Calu3 (cell line): ENCODE results near the gene OSBP2. TPM values are rescaled to one million over a fixed set of nuclear protein-coding genes. Genes with fewer than 3 reads are reported as not detected.

Experiments used
- BruUV-seq: library from RNA; stranded (reverse); fragments of 400-500 nt; replicated peaks from 2 replicates; lab custom pipeline; 2021; lab: Mats Ljungman, UMichigan
- CTCF ChIA-PET: fragments of 300-600 bp; sonication (Branson Sonifier 250); formaldehyde crosslinking; loops from one replicate; lab custom pipeline; 2022; ENCODE audit warnings: antibody characterized with exemption; lab: Charles Lee
- DNase-seq: peaks from one replicate; pipeline ENCODE4 v3.0.0; 2022
- H3K27ac Mint-ChIP-seq: one replicate; pipeline ENCODE4 v1.8.0; 2022; ENCODE audit warnings: mixed read lengths; ENCODE audit not compliant: unreplicated experiment
- H3K27me3 Mint-ChIP-seq: one replicate; pipeline ENCODE4 v1.8.0; 2022; ENCODE audit warnings: mixed read lengths; ENCODE audit not compliant: unreplicated experiment
- H3K36me3 Mint-ChIP-seq: one replicate; pipeline ENCODE4 v1.8.0; 2022; ENCODE audit warnings: mild to moderate bottlenecking, moderate library complexity, mixed read lengths; ENCODE audit not compliant: insufficient read depth, unreplicated experiment
- H3K4me1 Mint-ChIP-seq: one replicate; pipeline ENCODE4 v1.8.0; 2022; ENCODE audit warnings: mild to moderate bottlenecking, low read depth, mixed read lengths; ENCODE audit not compliant: unreplicated experiment
- H3K4me3 Mint-ChIP-seq: one replicate; pipeline ENCODE4 v1.8.0; 2022; ENCODE audit warnings: mild to moderate bottlenecking, low read depth, moderate library complexity, mixed read lengths; ENCODE audit not compliant: unreplicated experiment
- H3K9me3 Mint-ChIP-seq: one replicate; pipeline ENCODE4 v1.8.0; 2022; ENCODE audit warnings: low read depth, mixed read lengths; ENCODE audit not compliant: unreplicated experiment
- CTCF ChIP-seq: fragments of 200-600 bp; IDR thresholded peaks from one replicate; pipeline ENCODE4 v1.8.0; 2022; ENCODE audit warnings: antibody characterized with exemption; ENCODE audit not compliant: unreplicated experiment
- intact Hi-C: fragments of 100-400 bp; cut with micrococcal nuclease; formaldehyde crosslinking; loops from one replicate; pipeline ENCODE4 v1.10.0; 2022; ENCODE audit not compliant: unreplicated experiment
- total RNA-seq: library from RNA; stranded (reverse); gene quantifications from 2 replicates; pipeline ENCODE4 v1.2.3, GENCODE V29; 2022

Gene OSBP2
- total RNA-seq, 1 experiment from 2014 or later, result 5.2 TPM

GRCh38 chr22:30717331-30717921 is 22.8 kb downstream of the OSBP2 start:
- Mint-ChIP-seq H3K27me3 (no peaks in the 10 kb centered on the region), H3K27ac (no peak overlapping the region), H3K36me3 (no peaks in the 10 kb centered on the region), H3K9me3 (no peaks in the 10 kb centered on the region), H3K4me1 (peaks cover 12% of the 10 kb centered on the region), H3K4me3 (no peak overlapping the region)
- BruUV-seq, result no TSS peak
- intact Hi-C loops, result no loop called here
- no peak for DNase-seq
- CTCF ChIA-PET, result interaction anchor here (1.0 kb wide), 1 partner anchor 83 kb away, joined by 4 read pairs; no protein-coding TSS in a partner anchor
- TF ChIP-seq CTCF, result no peak

GRCh38 chr22:30717952-30718351 is 23.3 kb downstream of the OSBP2 start:
- Mint-ChIP-seq H3K36me3 (no peaks in the 10 kb centered on the region), H3K9me3 (no peaks in the 10 kb centered on the region), H3K27me3 (no peaks in the 10 kb centered on the region), H3K27ac (no peak overlapping the region), H3K4me1 (peaks cover 12% of the 10 kb centered on the region), H3K4me3 (no peak overlapping the region)
- no peak for DNase-seq
- no peak for TF ChIP-seq CTCF
- intact Hi-C loops, result no loop called here
- no TSS peak for BruUV-seq
- CTCF ChIA-PET, result interaction anchor here (1.0 kb wide), 1 partner anchor 84 kb away, joined by 4 read pairs; no protein-coding TSS in a partner anchor

DNA sequence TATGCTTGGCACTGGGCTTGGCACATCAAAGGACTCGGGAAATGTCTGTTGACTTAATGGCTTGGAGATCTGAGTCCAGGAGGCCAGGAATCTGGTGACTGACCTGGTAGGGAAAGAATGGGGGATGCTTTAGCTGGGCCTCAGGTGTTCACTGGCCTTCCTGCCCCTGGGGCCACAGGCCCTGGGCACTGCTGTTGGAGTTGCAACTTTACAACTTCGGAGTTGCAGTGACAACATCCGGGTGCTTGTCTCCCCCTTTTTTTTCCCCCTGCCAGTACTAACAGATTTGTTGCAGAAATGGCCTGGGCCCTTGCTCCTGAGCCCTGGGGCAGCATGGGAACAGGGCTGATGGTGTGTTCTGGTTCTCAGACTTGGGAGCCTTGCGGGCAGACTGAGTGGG is 23.8 kb downstream of the OSBP2 start:
- CTCF ChIA-PET, result no interaction called here
- H3K27ac Mint-ChIP-seq, result no peak overlapping the region
- intact Hi-C loops, result no loop called here
- DNase-seq, result no peak
- no TSS peak for BruUV-seq
- H3K4me1 Mint-ChIP-seq, result peaks cover 12% of the 10 kb centered on the region
- H3K27me3 Mint-ChIP-seq, result no peaks in the 10 kb centered on the region
- no peak for TF ChIP-seq CTCF
- no peak overlapping the region for H3K4me3 Mint-ChIP-seq
- no peaks in the 10 kb centered on the region for H3K36me3 Mint-ChIP-seq
- H3K9me3 Mint-ChIP-seq, result no peaks in the 10 kb centered on the region

GRCh38 chr22:30718938-30719337 is 24.3 kb downstream of the OSBP2 start:
- intact Hi-C loops, result no loop called here
- no peak for DNase-seq
- no peaks in the 10 kb centered on the region for H3K36me3 Mint-ChIP-seq
- no peaks in the 10 kb centered on the region for H3K9me3 Mint-ChIP-seq
- no peaks in the 10 kb centered on the region for H3K27me3 Mint-ChIP-seq
- H3K27ac Mint-ChIP-seq, result no peak overlapping the region
- BruUV-seq, result no TSS peak
- TF ChIP-seq CTCF, result no peak
- H3K4me3 Mint-ChIP-seq, result no peak overlapping the region
- H3K4me1 Mint-ChIP-seq, result peaks cover 12% of the 10 kb centered on the region
- CTCF ChIA-PET, result no interaction called here
